ENCODE data around the gene KLHL29.

KLHL29 gene

GRCh38 chr2:23484767-23485166, 99.8 kb downstream of the KLHL29 start:
- Histone ChIP-seq H3K27ac (no peak overlapping the region), H3K4me3 (no peak overlapping the region)

- H3K27ac ChIP-seq = no peak overlapping the region
- H3K4me3 ChIP-seq = no peak overlapping the region
Measured at GRCh38 chr2:23485261-23485660, 100.3 kb downstream of the KLHL29 start.

DNA sequence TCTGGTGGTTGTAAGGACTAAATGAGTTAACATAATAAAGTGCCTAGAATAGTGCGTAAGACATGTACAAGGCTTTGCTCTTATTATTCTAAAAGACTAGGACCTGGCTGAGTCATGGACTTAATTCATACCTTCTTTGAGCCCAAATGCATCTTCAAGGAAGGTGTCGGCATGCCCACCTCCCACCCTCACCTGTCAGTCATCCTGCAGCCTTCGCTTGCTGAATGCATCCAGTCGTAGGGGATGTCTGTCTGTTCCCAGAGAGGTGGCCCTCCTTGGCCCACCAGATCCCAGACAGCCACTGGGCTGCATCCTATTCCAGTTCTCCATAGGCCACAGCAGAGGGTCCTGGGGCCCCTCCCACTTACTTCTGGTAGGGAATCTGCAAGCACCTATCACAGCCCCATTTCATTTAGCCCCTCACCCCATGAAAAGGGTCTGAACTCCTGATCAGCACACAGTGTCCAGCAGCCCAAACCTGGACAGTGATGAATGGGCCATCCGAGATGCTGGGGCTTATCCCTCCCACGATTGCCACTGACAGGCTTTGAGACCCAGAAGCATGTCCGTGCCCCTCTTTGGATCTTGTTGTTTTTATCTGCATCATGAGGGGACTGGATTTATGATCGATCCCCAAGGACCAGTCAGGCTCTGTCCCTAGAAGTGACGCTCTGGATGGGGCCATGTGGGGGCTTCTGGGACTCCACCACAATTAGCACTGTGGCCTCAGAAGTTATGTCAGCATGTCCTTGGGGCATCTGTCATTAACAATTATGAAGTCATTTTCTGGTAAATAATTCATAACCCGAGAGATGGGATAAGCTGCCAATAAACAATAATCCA, 101.1 kb downstream of the KLHL29 start:
- Histone ChIP-seq H3K27ac (no peak overlapping the region), H3K4me3 (no peak overlapping the region)

DNA sequence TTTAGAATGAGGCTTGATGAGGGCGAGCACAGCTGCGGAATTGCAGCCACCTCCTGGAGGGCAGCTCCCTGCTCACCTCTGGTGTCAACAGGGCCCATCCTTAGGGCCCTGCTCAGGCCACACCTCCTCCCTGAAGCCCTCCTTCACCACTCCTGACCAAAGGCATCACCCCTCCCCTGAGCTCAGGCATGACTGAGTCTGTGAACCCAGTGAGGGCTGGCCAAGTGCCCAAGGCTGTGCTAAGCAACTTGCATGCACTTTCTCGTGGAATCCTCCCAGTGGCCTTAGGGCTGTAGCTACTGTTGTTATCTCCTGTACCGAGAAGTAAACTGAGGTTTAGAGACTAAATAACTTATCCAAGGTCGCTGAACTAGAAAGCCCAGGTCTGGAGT, 101.7 kb downstream of the KLHL29 start:
- no peak overlapping the region for H3K27ac ChIP-seq
- no peak overlapping the region for H3K4me3 ChIP-seq

GRCh38 chr2:23487735-23488492, 102.9 kb downstream of the KLHL29 start:
- Histone ChIP-seq H3K27ac (no peak overlapping the region), H3K4me3 (no peak overlapping the region)

DNA sequence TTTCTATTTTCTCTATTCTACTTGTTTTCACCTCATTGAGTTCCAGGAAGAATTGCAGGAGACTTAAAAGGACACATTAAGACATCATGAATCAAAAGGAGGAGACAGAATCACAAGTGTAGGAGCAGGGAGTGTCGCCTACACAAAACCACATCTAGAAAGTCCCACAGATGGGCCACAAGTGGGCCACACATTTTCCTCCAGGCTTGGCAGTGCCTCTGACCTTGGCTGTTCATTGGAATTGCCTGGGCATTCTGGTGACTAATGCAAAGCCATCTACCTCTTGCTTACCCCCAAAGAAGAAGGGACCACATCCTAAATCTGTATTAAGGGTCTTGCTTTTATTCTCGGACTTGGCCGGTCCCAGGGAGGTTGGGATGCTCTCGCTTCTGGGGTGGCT, 103.6 kb downstream of the KLHL29 start:
- Histone ChIP-seq H3K4me3 (no peak overlapping the region), H3K27ac (no peak overlapping the region)

DNA sequence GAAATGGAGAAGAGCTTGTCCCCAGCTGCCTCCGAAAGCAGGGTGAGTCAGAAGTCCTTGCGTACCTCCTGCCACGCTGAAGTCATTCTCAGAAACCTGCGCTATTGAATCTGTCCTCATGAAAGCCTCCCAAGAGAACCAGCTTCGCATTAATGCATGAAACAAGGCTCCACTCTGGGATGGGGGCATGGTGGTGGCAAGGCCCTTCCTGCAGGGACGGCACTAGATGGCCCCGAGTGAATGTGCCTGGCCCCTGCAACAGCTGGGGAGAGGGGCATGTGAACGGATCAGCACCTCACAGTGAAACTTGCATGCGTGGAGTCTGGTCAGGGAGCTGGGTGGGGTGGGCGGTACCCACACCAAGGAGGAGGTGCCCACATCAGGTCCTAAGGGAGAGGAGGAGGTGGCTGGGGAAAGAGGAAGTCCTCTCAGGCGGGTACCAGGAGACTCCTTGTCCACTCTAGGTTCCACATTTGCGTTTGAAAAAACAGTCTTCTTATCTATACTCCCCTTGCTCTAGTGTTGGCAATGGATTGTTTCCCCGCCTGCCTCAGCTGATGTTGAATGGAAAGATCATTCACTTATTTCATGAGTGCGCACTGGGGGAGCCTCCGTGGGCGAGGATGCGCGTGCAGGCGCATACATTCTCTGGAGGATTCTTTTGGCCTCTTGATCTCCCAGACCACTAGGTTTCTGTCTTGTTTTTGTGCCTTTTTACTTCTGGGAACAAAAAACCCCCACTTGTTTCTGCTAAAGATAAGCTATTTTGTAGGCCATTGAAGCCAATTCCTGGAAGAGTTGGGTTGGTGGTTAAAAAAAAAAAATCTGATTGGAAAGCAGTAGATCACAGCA, 104.7 kb downstream of the KLHL29 start:
- no peak overlapping the region for H3K27ac ChIP-seq
- H3K4me3 ChIP-seq = no peak overlapping the region

GRCh38 chr2:23491591-23492336, 106.8 kb downstream of the KLHL29 start:
- H3K4me3 ChIP-seq = no peak overlapping the region
- no peak overlapping the region for H3K27ac ChIP-seq

DNA sequence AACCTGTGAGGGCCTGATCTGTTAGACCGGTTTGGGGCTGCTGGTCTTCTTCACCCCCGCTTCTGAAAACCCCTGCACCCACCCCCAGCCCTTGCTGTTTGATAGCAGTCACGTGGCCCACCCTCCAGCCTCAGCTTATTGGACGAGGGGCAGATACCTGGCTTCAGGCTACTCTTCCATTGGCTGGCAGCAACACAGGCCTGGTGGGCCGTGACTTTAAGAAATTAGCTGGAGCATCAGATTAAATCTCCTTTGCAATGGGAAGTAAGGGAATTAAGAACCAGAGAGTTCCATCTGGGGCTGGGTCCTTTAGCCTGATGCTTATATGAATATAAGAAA, 107.3 kb downstream of the KLHL29 start:
- Histone ChIP-seq H3K4me3 (no peak overlapping the region), H3K27ac (no peak overlapping the region)

GRCh38 chr2:23492921-23493320, 107.9 kb downstream of the KLHL29 start:
- no peak overlapping the region for H3K4me3 ChIP-seq

GRCh38 chr2:23493846-23494245, 108.9 kb downstream of the KLHL29 start:
- Histone ChIP-seq H3K27ac (no peak overlapping the region), H3K4me3 (no peak overlapping the region)

More at GRCh38 chr2:23492921-23493320, 107.9 kb downstream of the KLHL29 start:
- no peak overlapping the region for H3K27ac ChIP-seq

DNA sequence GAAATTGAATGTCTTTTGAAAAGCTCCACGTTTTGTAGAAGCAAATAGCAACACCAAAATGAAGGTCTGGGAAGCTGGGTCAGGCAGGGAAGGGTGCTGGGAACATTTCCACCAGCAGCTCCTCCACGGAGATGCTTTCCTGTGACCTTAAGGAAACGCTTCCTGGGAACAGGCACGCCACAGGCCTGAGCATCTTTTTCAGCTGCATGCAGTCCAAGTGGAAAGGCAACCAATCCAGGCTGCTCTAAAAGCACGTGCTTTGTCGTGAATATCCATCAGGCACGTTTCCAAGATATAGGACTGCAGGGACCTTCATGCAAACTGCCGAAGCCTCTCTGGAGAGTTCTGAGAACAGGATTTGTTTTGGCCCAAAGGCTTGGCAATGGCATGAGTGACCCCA, 109.3 kb downstream of the KLHL29 start:
- Histone ChIP-seq H3K4me3 (no peak overlapping the region), H3K27ac (no peak overlapping the region)

GRCh38 chr2:23495661-23496114, 110.7 kb downstream of the KLHL29 start:
- no peak overlapping the region for H3K27ac ChIP-seq
- H3K4me3 ChIP-seq = no peak overlapping the region

DNA sequence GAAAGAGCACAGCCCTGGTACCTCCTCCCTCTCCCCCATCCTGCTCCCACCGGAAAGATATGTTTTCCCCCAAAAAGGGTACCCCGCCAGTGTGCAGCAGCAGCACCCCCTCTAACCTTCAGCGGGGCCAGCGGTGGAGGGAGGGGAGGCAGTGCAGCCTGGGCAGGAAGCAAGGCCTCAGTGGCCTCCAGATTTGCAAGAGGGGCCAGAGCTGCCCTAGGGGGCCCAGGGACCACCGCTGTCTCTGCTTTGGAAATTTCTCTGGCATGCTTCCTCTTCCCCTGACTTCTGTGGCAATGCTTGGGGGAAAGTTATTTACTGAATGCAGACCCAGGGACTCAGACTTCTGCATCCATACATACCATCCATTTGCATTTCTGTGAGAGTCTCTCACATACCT, 111.5 kb downstream of the KLHL29 start:
- Histone ChIP-seq H3K27ac (no peak overlapping the region), H3K4me3 (no peak overlapping the region)

DNA sequence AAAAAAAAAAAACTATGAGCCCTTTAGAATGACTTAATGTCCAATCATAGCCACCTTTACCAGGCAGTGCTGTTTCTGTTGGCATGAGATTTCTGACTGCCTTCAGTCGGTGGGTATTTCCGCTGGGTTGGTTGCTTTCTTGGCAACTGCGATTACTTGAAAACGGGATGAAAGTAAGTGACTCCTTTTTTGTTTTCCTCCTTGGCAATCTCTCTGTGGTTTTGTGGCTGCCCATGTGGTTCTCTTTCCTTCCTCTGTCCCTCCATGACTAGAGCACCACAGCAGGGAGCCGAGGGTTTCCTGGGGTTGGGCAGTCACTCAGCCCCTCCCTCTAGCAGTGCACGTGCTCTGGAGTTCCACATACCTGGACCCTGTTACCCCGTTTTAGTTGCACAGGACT, 112.1 kb downstream of the KLHL29 start:
- H3K4me3 ChIP-seq = no peak overlapping the region
- H3K27ac ChIP-seq = peak overlapping the region in 2 of 21 experiments; percentile 37 to 47

- H3K27ac ChIP-seq = peak overlapping the region in 2 of 21 experiments; percentile 37 to 47
- H3K4me3 ChIP-seq = no peak overlapping the region
Measured at GRCh38 chr2:23497536-23497935, 112.6 kb downstream of the KLHL29 start.

GRCh38 chr2:23498943-23499342, 114.0 kb downstream of the KLHL29 start:
- H3K27ac ChIP-seq = peak overlapping the region in 2 of 21 experiments; percentile 2 to 4

DNA sequence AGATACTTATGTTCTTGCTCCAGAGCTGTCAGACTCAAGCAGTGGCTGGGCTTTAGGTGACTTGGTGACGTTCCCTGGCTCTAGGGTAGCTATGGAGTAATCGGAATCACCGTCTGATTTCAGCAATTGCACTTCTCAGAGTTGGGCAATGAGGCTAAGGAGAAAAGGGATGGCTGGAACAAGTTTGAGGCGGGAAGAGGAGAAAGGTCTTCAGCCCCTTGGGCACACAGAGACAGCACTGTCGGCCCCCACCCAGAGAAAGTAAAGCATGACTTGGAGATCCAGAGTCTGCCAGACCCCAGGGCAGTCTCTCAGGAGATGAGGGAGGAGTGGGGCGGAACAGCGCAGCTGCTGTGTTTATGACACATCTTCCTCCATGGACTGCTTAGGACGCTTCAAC, 114.5 kb downstream of the KLHL29 start:
- peak overlapping the region in 2 of 21 experiments; percentile 2 to 4 for H3K27ac ChIP-seq
- no peak overlapping the region for H3K4me3 ChIP-seq

More at GRCh38 chr2:23498943-23499342, 114.0 kb downstream of the KLHL29 start:
- no peak overlapping the region for H3K4me3 ChIP-seq

- Histone ChIP-seq H3K4me3 (no peak overlapping the region), H3K27ac (no peak overlapping the region)
Measured at GRCh38 chr2:23500836-23501235, 115.9 kb downstream of the KLHL29 start.
